ENCODE measurements around the gene TAGLN.
"Not testable (repeated sequence)": the region's sequence is repeated elsewhere in the genome, so short reads cannot be mapped to it uniquely, and the experiment has no call there.

The TAGLN gene

GRCh38 chr11:117209351-117210125 is 10.4 kb downstream of the TAGLN start:
- not testable (repeated sequence) for DNase-seq (ENCODE audit: low read depth, low spot score); H3K27ac ChIP-seq

- H3K27ac ChIP-seq, result no peak overlapping the region
- no peak for DNase-seq (ENCODE audit: low read depth, low spot score)
Measured at GRCh38 chr11:117210620-117211019, 11.4 kb downstream of the TAGLN start.

- H3K27ac ChIP-seq, result no peak overlapping the region
- DNase-seq (ENCODE audit: low read depth, low spot score), result no peak
Measured at GRCh38 chr11:117212697-117213355, 13.7 kb downstream of the TAGLN start.

- no peak overlapping the region for H3K27ac ChIP-seq
- no peak for DNase-seq (ENCODE audit: low read depth, low spot score)
Measured at GRCh38 chr11:117214404-117215110, 15.4 kb downstream of the TAGLN start.

GRCh38 chr11:117217141-117218084 is 18.2 kb downstream of the TAGLN start:
- DNase-seq (ENCODE audit: low read depth, low spot score), result no peak
- no peak overlapping the region for H3K27ac ChIP-seq

GRCh38 chr11:117218133-117218915 is 19.2 kb downstream of the TAGLN start:
- no peak for DNase-seq (ENCODE audit: low read depth, low spot score)
- H3K27ac ChIP-seq, result no peak overlapping the region

- H3K27ac ChIP-seq, result no peak overlapping the region
- DNase-seq (ENCODE audit: low read depth, low spot score), result no peak
Measured at GRCh38 chr11:117219001-117219400, 19.8 kb downstream of the TAGLN start.

- no peak overlapping the region for H3K27ac ChIP-seq
- DNase-seq (ENCODE audit: low read depth, low spot score), result no peak
Measured at GRCh38 chr11:117219455-117219854, 20.3 kb downstream of the TAGLN start.

- H3K27ac ChIP-seq, result no peak overlapping the region
- DNase-seq (ENCODE audit: low read depth, low spot score), result no peak
Measured at GRCh38 chr11:117219995-117220394, 20.8 kb downstream of the TAGLN start.

- H3K27ac ChIP-seq, result no peak overlapping the region
- no peak for DNase-seq (ENCODE audit: low read depth, low spot score)
Measured at GRCh38 chr11:117220568-117220967, 21.4 kb downstream of the TAGLN start.

- no peak for DNase-seq (ENCODE audit: low read depth, low spot score)
- H3K27ac ChIP-seq, result no peak overlapping the region
Measured at GRCh38 chr11:117220999-117221774, 22.0 kb downstream of the TAGLN start.

GRCh38 chr11:117221775-117222517 is 22.8 kb downstream of the TAGLN start:
- no peak overlapping the region for H3K27ac ChIP-seq
- DNase-seq (ENCODE audit: low read depth, low spot score), result no peak

GRCh38 chr11:117222991-117223740 is 24.0 kb downstream of the TAGLN start:
- no peak for DNase-seq (ENCODE audit: low read depth, low spot score)
- H3K27ac ChIP-seq, result no peak overlapping the region

GRCh38 chr11:117223741-117224689 is 24.8 kb downstream of the TAGLN start:
- H3K27ac ChIP-seq, result no peak overlapping the region
- no peak for DNase-seq (ENCODE audit: low read depth, low spot score)

GRCh38 chr11:117225553-117226170 is 26.5 kb downstream of the TAGLN start:
- no peak for DNase-seq (ENCODE audit: low read depth, low spot score)

More at GRCh38 chr11:117225553-117226170, 26.5 kb downstream of the TAGLN start:
- no peak overlapping the region for H3K27ac ChIP-seq

Measured in epithelial cell of prostate (primary cell).